Central memory CD8-positive, alpha-beta T cell (primary cell): ENCODE results near the gene PTPN3.

ENCODE experiments used
- ATAC-seq: fragments of 150-1000 bp; cut with Tn5 transposase; replicated peaks from 2 replicates; pipeline ENCODE4 v1.10.0; 2022; ENCODE audit warnings: mild to moderate bottlenecking, moderate FRiP score, moderate number of reproducible peaks; ENCODE audit not compliant: poor library complexity, severe bottlenecking; ENCODE audit errors: extremely low read depth
- DNase-seq, 2 donors: peaks; one replicate each; pipeline ENCODE4 v3.0.0; 2021; ENCODE audit warnings: low spot score in 2 of 2
- H3K27ac Mint-ChIP-seq: one replicate; pipeline ENCODE4 v1.8.0; 2022; ENCODE audit warnings: low read depth, mild to moderate bottlenecking, moderate library complexity, mixed read lengths
- H3K27me3 Mint-ChIP-seq: one replicate; pipeline ENCODE4 v1.8.0; 2022; ENCODE audit warnings: mixed read lengths
- H3K36me3 Mint-ChIP-seq: one replicate; pipeline ENCODE4 v1.8.0; 2022; ENCODE audit warnings: mild to moderate bottlenecking, moderate library complexity, mixed read lengths; ENCODE audit not compliant: insufficient read depth
- H3K4me1 Mint-ChIP-seq: one replicate; pipeline ENCODE4 v1.8.0; 2022; ENCODE audit warnings: mixed read lengths
- H3K4me3 Mint-ChIP-seq: one replicate; pipeline ENCODE4 v1.8.0; 2022; ENCODE audit warnings: mild to moderate bottlenecking, moderate library complexity, mixed read lengths
- H3K9me3 Mint-ChIP-seq: one replicate; pipeline ENCODE4 v1.8.0; 2022; ENCODE audit warnings: mixed read lengths

Gene PTPN3

GRCh38 chr9:109468927-109469326 is 29.2 kb downstream of the PTPN3 start:
- Mint-ChIP-seq H3K27me3 (peaks cover 20% of the 10 kb centered on the region), H3K9me3 (no peaks in the 10 kb centered on the region), H3K4me3 (no peak overlapping the region), H3K4me1 (no peaks in the 10 kb centered on the region), H3K36me3 (no peaks in the 10 kb centered on the region), H3K27ac (no peak overlapping the region)
- DNase-seq (no peak), ATAC-seq (no peak)

- no peaks in the 10 kb centered on the region for H3K36me3 Mint-ChIP-seq
- H3K27ac Mint-ChIP-seq, result no peak overlapping the region
- no peak for DNase-seq
- H3K9me3 Mint-ChIP-seq, result no peaks in the 10 kb centered on the region
- H3K27me3 Mint-ChIP-seq, result peaks cover 29% of the 10 kb centered on the region
- no peaks in the 10 kb centered on the region for H3K4me1 Mint-ChIP-seq
- H3K4me3 Mint-ChIP-seq, result no peak overlapping the region
- no peak for ATAC-seq
Measured at GRCh38 chr9:109467936-109468335, 30.2 kb downstream of the PTPN3 start.

DNA sequence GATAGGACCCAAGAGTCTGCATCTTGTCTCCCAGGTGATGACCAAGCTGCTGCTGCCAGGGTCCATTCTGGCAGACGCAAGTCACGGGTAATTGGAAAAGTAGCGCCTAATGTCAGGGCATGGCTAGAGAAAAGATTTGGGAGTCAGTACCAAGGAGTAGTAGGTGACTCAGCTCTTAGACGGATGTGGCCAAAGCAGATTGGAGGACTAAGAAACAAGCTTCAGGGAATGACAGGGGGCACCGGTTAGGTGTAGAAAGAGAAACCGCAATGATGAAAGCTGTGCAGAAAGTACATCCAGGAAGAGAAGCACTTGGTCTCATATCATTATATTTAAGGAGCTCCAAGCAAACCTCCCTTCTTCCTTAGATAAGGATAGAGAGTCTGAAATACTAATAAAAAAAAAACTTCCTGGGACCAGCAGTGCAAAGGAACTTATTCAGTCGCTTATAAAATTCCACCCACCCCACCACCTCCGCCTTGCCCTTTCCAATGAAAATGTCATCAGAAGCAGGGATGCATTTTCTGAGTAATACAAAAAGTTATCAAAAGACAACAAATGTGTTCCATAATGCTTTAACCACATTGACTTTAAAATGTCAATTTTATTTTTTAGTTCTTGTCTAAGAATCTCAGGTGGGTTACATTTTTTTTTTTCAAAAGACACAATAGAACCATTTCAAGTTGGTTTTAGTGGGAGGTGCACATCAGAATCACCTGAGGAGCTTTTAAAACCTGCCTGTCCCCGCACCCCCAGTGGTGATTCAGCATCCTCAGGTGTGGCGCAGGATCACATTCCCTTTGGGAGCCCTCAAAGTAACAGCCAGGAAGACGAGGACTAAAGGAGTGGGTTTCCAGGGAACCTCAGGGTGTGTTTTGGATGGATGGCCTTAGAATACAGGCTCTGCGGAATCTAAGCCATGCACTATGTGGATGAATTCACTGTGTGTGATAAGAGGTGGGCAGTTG is 31.2 kb downstream of the PTPN3 start:
- no peak overlapping the region for H3K4me3 Mint-ChIP-seq
- no peak overlapping the region for H3K27ac Mint-ChIP-seq
- no peaks in the 10 kb centered on the region for H3K4me1 Mint-ChIP-seq
- ATAC-seq (no peak), DNase-seq (no peak)
- H3K36me3 Mint-ChIP-seq, result no peaks in the 10 kb centered on the region
- H3K27me3 Mint-ChIP-seq, result peaks cover 29% of the 10 kb centered on the region
- H3K9me3 Mint-ChIP-seq, result no peaks in the 10 kb centered on the region

GRCh38 chr9:109463924-109464625 is 34.0 kb downstream of the PTPN3 start:
- DNase-seq, result no peak

GRCh38 chr9:109460576-109460975 is 37.5 kb downstream of the PTPN3 start:
- H3K4me1 Mint-ChIP-seq, result no peaks in the 10 kb centered on the region
- no peak for DNase-seq
- ATAC-seq, result no peak
- H3K36me3 Mint-ChIP-seq, result no peaks in the 10 kb centered on the region
- H3K4me3 Mint-ChIP-seq, result no peak overlapping the region
- no peak overlapping the region for H3K27ac Mint-ChIP-seq
- H3K27me3 Mint-ChIP-seq, result peaks cover 49% of the 10 kb centered on the region
- H3K9me3 Mint-ChIP-seq, result no peaks in the 10 kb centered on the region

More at GRCh38 chr9:109463924-109464625, 34.0 kb downstream of the PTPN3 start:
- Mint-ChIP-seq H3K4me3 (no peak overlapping the region), H3K9me3 (no peaks in the 10 kb centered on the region), H3K27me3 (peaks cover 36% of the 10 kb centered on the region), H3K36me3 (no peaks in the 10 kb centered on the region), H3K27ac (no peak overlapping the region), H3K4me1 (no peaks in the 10 kb centered on the region)
- no peak for ATAC-seq

GRCh38 chr9:109459423-109459822 is 38.7 kb downstream of the PTPN3 start:
- peaks cover 57% of the 10 kb centered on the region for H3K27me3 Mint-ChIP-seq
- H3K4me1 Mint-ChIP-seq, result no peaks in the 10 kb centered on the region
- H3K36me3 Mint-ChIP-seq, result no peaks in the 10 kb centered on the region
- ATAC-seq (no peak), DNase-seq (no peak)
- H3K4me3 Mint-ChIP-seq, result no peak overlapping the region
- H3K27ac Mint-ChIP-seq, result no peak overlapping the region
- H3K9me3 Mint-ChIP-seq, result no peaks in the 10 kb centered on the region

DNA sequence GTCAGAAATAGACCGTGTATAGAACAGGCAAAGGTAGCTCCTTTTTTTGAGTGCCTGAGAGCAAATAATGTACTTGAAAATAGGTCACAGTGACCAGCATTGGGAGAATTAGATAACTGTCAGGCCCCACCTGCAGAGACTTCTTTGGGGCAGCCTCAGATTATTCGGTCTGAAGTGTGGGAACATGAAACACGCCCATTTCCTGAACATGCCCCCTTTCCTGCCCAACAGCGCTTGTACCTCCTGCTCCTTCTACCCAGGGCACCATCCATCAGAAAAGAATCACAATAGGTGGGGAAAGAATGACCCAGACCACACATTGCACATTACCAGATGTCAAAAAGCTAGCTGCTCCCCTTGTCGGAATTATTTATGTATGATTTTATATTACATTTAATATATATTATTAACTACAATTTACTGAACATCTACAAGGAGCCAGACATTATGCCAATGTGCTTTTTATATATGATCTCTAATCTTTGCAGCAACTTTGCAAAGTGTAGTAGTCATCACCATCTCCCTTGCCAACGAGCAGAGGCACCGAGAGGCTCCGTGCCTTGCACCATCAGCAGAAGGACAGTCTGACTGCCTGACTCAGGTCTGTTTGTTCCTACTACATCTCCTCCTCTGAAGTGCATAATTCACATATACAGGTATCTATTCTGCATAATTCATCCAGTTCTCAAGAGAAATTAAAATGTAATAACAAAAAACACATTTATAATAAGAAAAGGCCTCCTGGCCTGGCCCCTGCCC is 39.5 kb downstream of the PTPN3 start:
- Mint-ChIP-seq H3K27ac (no peak overlapping the region), H3K27me3 (peaks cover 61% of the 10 kb centered on the region), H3K36me3 (no peaks in the 10 kb centered on the region), H3K9me3 (no peaks in the 10 kb centered on the region), H3K4me3 (no peak overlapping the region), H3K4me1 (no peaks in the 10 kb centered on the region)
- ATAC-seq (no peak), DNase-seq (no peak)

DNA sequence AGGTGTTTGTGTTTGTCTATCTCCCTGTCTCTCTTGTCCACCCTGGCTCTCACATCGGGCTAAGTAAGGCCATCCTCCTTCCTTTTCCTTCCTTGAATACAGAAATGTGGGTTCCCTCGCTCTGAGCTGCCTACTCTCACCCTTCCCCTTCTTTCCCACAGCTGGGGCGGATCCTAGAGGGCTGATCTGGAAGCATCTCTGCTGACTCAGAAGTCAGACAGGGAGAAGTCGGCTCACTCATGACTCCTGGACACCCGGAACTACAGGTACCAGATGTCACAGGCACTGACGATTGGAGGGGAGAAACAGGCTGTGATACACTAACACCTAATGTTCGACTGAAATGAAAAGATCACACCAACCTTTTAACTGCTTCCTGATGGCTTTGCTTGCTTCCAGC is 41.3 kb downstream of the PTPN3 start:
- DNase-seq (no peak), ATAC-seq (no peak)
- Mint-ChIP-seq H3K4me1 (no peaks in the 10 kb centered on the region), H3K27ac (no peak overlapping the region), H3K36me3 (no peaks in the 10 kb centered on the region), H3K27me3 (peaks cover 51% of the 10 kb centered on the region), H3K4me3 (no peak overlapping the region), H3K9me3 (no peaks in the 10 kb centered on the region)

GRCh38 chr9:109455861-109456260 is 42.2 kb downstream of the PTPN3 start:
- Mint-ChIP-seq H3K4me1 (no peaks in the 10 kb centered on the region), H3K9me3 (no peaks in the 10 kb centered on the region), H3K36me3 (no peaks in the 10 kb centered on the region), H3K27ac (no peak overlapping the region), H3K27me3 (peaks cover 49% of the 10 kb centered on the region), H3K4me3 (no peak overlapping the region)
- no peak for DNase-seq
- ATAC-seq, result no peak

DNA sequence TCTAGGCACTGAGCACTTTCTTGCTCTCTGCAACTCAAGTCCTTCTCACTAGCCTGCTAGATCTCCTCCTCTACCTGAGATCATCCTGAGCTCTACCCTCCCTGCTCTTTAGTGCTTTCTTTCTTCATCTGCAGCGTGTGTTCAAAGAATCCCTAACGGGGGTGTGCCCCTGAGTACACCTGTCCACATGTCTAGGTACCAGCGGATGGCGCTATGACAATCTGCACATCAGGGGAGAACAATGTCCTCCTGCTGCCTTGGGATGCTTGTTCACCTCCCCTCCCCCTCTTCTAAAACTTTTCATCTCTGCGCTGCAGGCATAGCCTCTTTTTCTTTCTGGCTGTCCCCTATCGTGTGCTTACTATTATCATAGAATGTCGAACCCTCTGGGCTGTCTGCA is 42.7 kb downstream of the PTPN3 start:
- Mint-ChIP-seq H3K4me1 (no peaks in the 10 kb centered on the region), H3K27ac (no peak overlapping the region), H3K4me3 (no peak overlapping the region), H3K36me3 (no peaks in the 10 kb centered on the region), H3K27me3 (peaks cover 46% of the 10 kb centered on the region), H3K9me3 (no peaks in the 10 kb centered on the region)
- DNase-seq, result no peak
- ATAC-seq, result no peak

DNA sequence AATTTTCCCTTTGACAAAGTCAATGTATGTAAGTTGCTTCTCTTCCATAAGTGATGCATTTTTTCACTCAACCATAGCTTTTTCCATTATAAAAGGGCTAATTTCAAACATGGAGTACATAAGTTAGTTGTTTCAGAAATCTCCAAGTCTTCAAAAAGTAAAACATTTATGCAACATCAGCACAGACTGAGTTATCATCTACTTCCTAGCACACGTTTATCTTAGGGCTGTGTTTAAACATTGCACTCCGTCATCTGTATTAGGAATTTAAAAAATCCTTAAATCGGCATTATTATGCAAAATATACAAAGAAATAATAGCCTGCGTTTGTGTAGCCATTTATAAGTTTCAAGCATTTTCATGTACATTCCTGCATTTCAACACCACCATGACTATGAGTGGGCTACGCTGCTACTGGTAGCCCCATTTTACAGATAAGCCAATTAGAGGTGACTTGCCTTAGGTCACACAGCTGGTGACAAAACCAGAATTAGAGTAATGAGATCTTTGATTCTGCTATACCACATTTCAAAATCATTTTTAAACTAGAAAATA is 43.4 kb downstream of the PTPN3 start:
- peaks cover 46% of the 10 kb centered on the region for H3K27me3 Mint-ChIP-seq
- H3K4me1 Mint-ChIP-seq, result no peaks in the 10 kb centered on the region
- H3K36me3 Mint-ChIP-seq, result no peaks in the 10 kb centered on the region
- no peak for DNase-seq
- no peak overlapping the region for H3K27ac Mint-ChIP-seq
- no peak overlapping the region for H3K4me3 Mint-ChIP-seq
- H3K9me3 Mint-ChIP-seq, result no peaks in the 10 kb centered on the region
- ATAC-seq, result no peak

GRCh38 chr9:109454041-109454440 is 44.1 kb downstream of the PTPN3 start:
- ATAC-seq, result no peak
- H3K9me3 Mint-ChIP-seq, result no peaks in the 10 kb centered on the region
- H3K27me3 Mint-ChIP-seq, result peaks cover 45% of the 10 kb centered on the region
- no peaks in the 10 kb centered on the region for H3K36me3 Mint-ChIP-seq
- H3K4me1 Mint-ChIP-seq, result no peaks in the 10 kb centered on the region
- no peak overlapping the region for H3K4me3 Mint-ChIP-seq
- DNase-seq, result no peak
- H3K27ac Mint-ChIP-seq, result no peak overlapping the region
